Right ventricle myocardium inferior (tissue), 1 donor: ENCODE data around the gene SYT5. TPM values are rescaled to one million over a fixed set of nuclear protein-coding genes. Genes with fewer than 3 reads are reported as not detected.

Source experiments
- microRNA-seq: library from miRNA; unstranded; fragments of <30 nt; microRNA quantifications from one replicate; pipeline ENCODE4 v1.2.0, GENCODE V29; 2020
- total RNA-seq: library from RNA; stranded (reverse); fragmentation: NEBNext Ultra II Directional; extraction: Animal tissue kit (Norgen Biotek cat#: 25700); gene quantifications from one replicate; pipeline ENCODE4 v1.2.1, GENCODE V29; 2021
- donor health status: DM: no; HTN: yes; CAD: no; lungs with severe emphysema.

Gene SYT5
- total RNA-seq, 1 donor from 2014 or later = not detected

Small RNA genes lying within 50 kb of the gene (microRNA-seq; reads per million reads assigned to microRNA genes)
- gene MIR7975 = not detected

Other genes starting within 250 kb of the SYT5 start
- gene NLRP7, start 232.8 kb downstream of the SYT5 start, total RNA-seq = not detected
- 0.89 TPM for gene NLRP2, start 213.9 kb downstream of the SYT5 start, total RNA-seq
- 0.49 TPM for gene GP6, start 142.0 kb downstream of the SYT5 start, total RNA-seq
- 47.8 TPM for gene RDH13, start 117.1 kb downstream of the SYT5 start, total RNA-seq
- gene EPS8L1, start 104.4 kb downstream of the SYT5 start, total RNA-seq = 1.9 TPM
- gene PPP1R12C, start 62.7 kb downstream of the SYT5 start, total RNA-seq = 140 TPM
- gene TNNT1, start 31.1 kb downstream of the SYT5 start, total RNA-seq = 66.0 TPM
- 4,708 TPM for gene TNNI3, start 22.6 kb downstream of the SYT5 start, total RNA-seq
- 0.73 TPM for gene DNAAF3, start 13.7 kb downstream of the SYT5 start, total RNA-seq
- gene PTPRH, start 29.2 kb upstream of the SYT5 start, total RNA-seq = 0.87 TPM
- 1.6 TPM for gene TMEM86B, start 48.5 kb upstream of the SYT5 start, total RNA-seq
- 39.5 TPM for gene PPP6R1, start 78.7 kb upstream of the SYT5 start, total RNA-seq
- gene HSPBP1, start 99.8 kb upstream of the SYT5 start, total RNA-seq = 30.2 TPM
- 2.4 TPM for gene BRSK1, start 103.7 kb upstream of the SYT5 start, total RNA-seq
- gene TMEM150B, start 145.1 kb upstream of the SYT5 start, total RNA-seq = 1.2 TPM
- gene KMT5C, start 159.6 kb upstream of the SYT5 start, total RNA-seq = 6.2 TPM
- gene COX6B2, start 174.4 kb upstream of the SYT5 start, total RNA-seq = not detected
- not detected for gene GARIN5B, start 183.0 kb upstream of the SYT5 start, total RNA-seq
- gene IL11, start 190.2 kb upstream of the SYT5 start, total RNA-seq = not detected
- not detected for gene TMEM190, start 196.5 kb upstream of the SYT5 start, total RNA-seq
- gene TMEM238, start 204.0 kb upstream of the SYT5 start, total RNA-seq = 0.24 TPM
- gene RPL28, start 205.6 kb upstream of the SYT5 start, total RNA-seq = 664 TPM
- gene UBE2S, start 227.5 kb upstream of the SYT5 start, total RNA-seq = 31.2 TPM